ENCODE results near the gene FAM163B.

Gene FAM163B

DNA sequence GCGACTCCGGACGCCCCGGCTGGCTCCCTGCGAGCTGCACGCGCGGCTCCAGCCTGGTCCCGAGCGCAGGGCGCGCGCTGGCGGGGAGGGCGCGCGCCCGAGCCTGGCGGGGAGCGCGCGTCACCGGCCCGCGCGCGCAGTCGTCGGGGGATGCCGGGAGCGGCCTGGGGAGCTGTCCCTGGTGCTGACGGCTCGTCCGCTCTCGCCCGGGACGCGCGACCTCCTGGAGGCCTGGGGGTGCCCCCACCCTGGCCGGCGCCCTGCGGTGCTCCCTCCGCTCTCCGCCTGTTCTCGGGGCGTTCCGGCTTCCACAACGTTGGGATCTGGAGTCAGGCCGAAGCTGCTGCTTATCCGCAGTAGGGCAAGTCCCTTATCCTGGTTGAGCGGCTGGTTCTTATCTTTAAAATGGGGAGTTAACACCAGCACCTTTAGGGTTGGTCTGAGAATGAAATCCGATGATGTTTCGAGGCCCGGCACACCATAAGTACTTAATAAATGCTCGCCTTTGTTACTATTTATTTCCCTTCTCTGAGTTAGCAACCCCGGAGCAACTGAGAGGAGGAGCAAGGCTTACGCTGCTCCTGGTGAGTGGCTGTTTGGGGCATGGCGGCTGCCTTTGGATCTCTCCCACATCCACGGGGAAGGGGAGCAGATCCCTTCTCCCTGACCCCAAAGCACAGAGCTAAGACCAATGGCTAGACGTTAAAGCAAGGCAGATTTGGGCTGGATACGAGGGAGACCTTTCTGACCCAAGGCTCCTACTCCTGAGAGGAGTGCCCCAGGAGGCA lies at the start of gene FAM163B:
TSS of gene FAM163B (minus strand) at position 79 of the 788 bp plus-strand sequence. CDS start 29,166 bp downstream, outside the sequence.
- H2AFZ ChIP-seq (ENCODE audit: low read depth, low read length): no peak within 1 kb of the TSS
- H3K4me3 ChIP-seq (ENCODE audit: low read length): no peak within 1 kb of the TSS
- H3K36me3 ChIP-seq (ENCODE audit: insufficient read depth, low read length): no peaks in the 10 kb centered on the region
- H3K27me3 ChIP-seq (ENCODE audit: insufficient read depth, low read length): peaks cover 77% of the 10 kb centered on the region
- peaks cover 6% of the 10 kb centered on the region for H3K4me1 ChIP-seq (ENCODE audit: insufficient read depth, low read length)
- H3K9me3 ChIP-seq (ENCODE audit: low read length): peaks cover 2% of the 10 kb centered on the region

DNA sequence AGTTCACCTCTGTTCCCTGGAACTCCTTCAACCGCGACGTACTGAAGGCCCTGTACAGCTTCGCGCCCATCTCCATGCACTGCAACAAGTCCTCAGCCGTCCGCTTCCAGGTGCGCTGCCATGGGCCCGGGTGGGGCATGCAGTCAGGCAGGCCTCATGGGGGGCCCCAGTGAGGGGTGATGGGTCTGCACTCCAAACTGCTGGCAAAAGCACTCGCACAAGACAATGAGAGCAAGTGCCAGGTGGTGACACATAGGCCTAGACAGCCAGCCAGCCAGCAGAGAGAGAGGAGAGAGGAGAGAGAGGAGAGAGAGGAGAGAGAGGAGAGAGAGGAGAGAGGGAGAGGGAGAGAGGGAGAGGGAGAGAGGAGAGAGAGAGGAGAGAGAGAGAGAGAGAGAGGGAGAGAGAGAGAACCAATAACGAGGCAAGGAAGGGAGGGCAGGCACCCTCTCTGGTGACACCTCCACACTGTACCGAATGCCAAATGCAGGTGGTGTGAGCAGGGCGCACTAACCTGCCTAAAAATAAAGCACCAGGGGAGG lies 48.0 kb upstream of the FAM163B start:
- Histone ChIP-seq H3K9me3 (ENCODE audit: low read length) (no peaks in the 10 kb centered on the region), H3K4me1 (ENCODE audit: insufficient read depth, low read length) (peaks cover 11% of the 10 kb centered on the region), H3K27me3 (ENCODE audit: insufficient read depth, low read length) (peaks cover 51% of the 10 kb centered on the region), H2AFZ (ENCODE audit: low read depth, low read length) (no peak overlapping the region), H3K36me3 (ENCODE audit: insufficient read depth, low read length) (no peaks in the 10 kb centered on the region), H3K4me3 (ENCODE audit: low read length) (no peak overlapping the region)

DNA sequence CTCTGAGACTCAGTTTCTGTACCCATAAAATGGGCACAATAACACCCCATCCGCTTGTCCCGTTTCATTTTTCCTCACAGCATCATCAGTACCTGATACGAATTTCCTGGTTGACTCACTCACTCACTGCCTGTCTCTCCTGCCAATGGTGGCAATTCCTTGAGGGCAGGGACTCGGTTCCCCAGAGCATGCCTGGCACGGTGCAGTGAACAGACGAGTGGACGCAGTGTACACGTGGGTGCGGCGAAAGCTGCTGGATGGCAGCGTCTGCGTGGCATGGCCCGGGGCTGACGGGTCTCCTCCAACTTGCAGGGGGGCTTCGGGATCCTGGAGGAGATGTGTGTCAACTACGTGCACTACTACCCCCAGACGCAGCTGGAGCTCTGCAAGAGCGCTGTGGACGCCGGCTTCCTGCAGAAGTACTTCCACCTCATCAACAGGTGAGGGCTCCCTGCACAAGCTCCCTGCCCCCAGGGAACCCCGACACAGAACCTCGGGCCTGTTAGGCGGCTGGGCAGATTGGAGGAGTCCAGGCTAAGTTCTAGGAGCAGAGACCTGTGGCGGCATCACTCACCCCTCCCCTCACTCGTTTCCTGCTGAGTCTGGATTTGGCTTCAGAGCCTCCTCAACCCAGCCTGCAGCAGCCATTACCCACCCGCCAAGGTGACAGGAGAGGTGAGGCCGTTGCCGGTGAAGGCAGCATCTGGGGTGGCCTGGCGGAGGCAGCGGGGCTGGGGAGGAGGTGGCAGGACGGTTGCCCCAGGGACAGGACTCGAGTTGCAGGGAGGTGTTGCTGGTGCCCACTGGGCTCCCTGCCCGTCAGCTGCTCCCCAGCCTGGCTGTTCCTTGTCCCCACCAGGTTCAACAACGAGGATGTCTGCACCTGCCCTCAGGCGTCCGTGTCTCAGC lies 47.3 kb upstream of the FAM163B start:
- Histone ChIP-seq H3K4me3 (ENCODE audit: low read length) (no peak overlapping the region), H3K36me3 (ENCODE audit: insufficient read depth, low read length) (no peaks in the 10 kb centered on the region), H3K27me3 (ENCODE audit: insufficient read depth, low read length) (peaks cover 51% of the 10 kb centered on the region), H3K4me1 (ENCODE audit: insufficient read depth, low read length) (peaks cover 11% of the 10 kb centered on the region), H2AFZ (ENCODE audit: low read depth, low read length) (no peak overlapping the region), H3K9me3 (ENCODE audit: low read length) (no peaks in the 10 kb centered on the region)

DNA sequence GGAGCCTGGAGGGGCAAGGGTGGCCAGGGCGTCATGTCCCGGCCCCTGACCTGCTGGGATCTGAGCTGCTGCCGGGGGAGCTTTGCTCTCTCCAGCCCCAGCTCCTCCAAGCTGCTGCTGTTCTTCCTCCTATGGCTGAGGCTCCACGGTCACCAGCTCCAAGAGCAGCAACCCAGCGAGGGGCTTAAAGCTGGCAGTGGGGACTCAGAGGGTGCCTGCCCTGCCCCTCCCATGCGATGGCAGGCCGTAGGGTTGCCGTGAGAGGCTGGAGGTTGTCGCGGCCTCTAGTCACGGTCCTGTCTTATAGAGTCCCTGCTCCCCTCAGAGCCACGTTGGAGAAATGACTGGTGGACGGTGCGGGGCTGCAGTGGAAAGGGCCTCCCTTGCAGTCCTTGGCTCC lies 46.5 kb upstream of the FAM163B start:
- Histone ChIP-seq H3K4me1 (ENCODE audit: insufficient read depth, low read length) (peaks cover 11% of the 10 kb centered on the region), H3K36me3 (ENCODE audit: insufficient read depth, low read length) (no peaks in the 10 kb centered on the region), H3K9me3 (ENCODE audit: low read length) (no peaks in the 10 kb centered on the region), H3K27me3 (ENCODE audit: insufficient read depth, low read length) (peaks cover 55% of the 10 kb centered on the region), H2AFZ (ENCODE audit: low read depth, low read length) (no peak overlapping the region), H3K4me3 (ENCODE audit: low read length) (no peak overlapping the region)

DNA sequence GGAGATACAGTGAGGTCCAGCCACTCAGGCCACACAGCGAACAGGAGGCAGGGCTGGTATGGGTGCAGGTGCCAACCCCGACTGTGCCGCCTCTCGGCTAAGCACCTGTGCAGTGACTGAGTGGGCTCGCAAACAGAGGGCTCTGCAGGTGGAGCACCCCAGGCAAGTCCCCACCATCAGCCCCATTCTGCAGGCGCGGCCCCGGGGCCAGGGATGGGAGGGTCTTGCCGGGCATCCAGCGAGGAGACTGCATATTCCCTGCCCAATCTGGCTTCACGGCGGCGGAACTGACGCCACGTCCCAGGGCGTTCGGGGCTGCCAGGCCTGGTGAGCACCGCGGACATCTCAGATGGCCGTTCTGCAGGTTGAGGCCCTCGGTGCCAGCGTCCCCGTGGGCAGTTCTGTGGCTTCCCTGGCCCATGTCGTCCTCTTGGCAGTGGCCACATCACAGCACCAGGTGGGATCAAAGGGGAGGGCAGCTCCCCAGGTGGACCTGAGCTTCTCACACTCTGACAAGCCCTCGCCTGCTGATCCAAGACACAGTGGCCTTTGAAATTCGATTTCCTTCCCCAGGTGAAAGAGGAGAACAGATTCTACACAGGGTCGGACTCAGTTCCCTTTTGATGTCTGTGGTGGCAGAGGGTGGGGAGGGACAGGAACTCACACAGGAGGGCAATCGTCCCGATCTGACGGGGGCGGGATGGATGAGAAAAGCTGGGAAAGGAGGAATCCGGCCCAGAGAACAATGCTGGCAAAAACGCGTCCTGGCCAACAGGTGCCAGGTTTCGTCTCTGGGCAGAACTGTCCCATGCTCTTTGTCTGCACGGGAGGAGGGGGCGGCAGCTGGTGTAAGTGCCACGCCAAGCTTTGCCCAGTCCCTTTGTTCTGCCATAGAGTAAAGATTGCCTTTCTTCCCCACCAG lies 45.8 kb upstream of the FAM163B start:
- Histone ChIP-seq H3K4me3 (ENCODE audit: low read length) (no peak overlapping the region), H3K36me3 (ENCODE audit: insufficient read depth, low read length) (no peaks in the 10 kb centered on the region), H3K4me1 (ENCODE audit: insufficient read depth, low read length) (peaks cover 11% of the 10 kb centered on the region), H3K27me3 (ENCODE audit: insufficient read depth, low read length) (peaks cover 55% of the 10 kb centered on the region), H2AFZ (ENCODE audit: low read depth, low read length) (no peak overlapping the region), H3K9me3 (ENCODE audit: low read length) (no peaks in the 10 kb centered on the region)

DNA sequence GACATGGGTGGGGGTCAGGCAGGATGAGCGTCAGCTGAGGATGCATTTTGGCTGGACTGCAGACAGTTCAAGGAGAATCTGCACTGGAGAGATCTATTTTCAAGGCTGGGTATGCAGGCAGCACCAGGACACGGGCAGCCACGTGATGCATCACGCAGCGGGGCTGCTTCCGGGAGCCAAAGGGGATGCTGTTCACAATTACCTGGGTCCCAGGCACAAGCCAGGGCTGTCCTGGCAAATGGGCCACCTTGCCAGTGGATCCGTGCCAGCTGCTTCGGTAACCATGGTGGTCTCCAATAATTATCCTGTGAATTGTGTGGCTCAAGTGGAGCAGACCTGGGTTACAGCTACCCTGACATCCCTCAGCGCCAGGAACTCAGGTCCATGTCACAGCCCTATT lies 44.4 kb upstream of the FAM163B start:
- Histone ChIP-seq H3K36me3 (ENCODE audit: insufficient read depth, low read length) (no peaks in the 10 kb centered on the region), H3K9me3 (ENCODE audit: low read length) (no peaks in the 10 kb centered on the region), H3K4me1 (ENCODE audit: insufficient read depth, low read length) (peaks cover 9% of the 10 kb centered on the region), H2AFZ (ENCODE audit: low read depth, low read length) (no peak overlapping the region), H3K4me3 (ENCODE audit: low read length) (no peak overlapping the region), H3K27me3 (ENCODE audit: insufficient read depth, low read length) (peaks cover 41% of the 10 kb centered on the region)

DNA sequence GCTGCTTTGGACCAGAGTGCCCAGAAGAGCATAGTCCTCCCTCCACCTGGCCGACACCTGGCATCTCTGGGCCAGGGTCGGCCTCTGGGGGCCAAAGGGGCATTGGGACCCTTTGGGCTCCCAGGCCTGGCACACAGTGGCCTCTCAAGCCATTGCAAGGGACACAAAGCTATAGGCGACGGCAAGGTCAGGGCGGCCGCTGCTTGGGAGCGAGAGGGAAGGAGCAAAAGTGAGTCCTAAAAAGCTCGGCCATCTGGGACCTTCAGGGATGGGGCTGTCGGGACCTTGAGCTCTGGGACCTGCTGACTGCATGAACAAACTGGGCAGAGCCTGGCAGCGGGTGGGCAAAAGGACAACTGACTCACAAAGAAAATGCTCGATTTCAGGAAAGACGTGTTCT lies 40.8 kb upstream of the FAM163B start:
- Histone ChIP-seq H3K4me3 (ENCODE audit: low read length) (no peak overlapping the region), H3K27me3 (ENCODE audit: insufficient read depth, low read length) (peaks cover 6% of the 10 kb centered on the region), H3K9me3 (ENCODE audit: low read length) (no peaks in the 10 kb centered on the region), H3K36me3 (ENCODE audit: insufficient read depth, low read length) (no peaks in the 10 kb centered on the region), H3K4me1 (ENCODE audit: insufficient read depth, low read length) (no peaks in the 10 kb centered on the region), H2AFZ (ENCODE audit: low read depth, low read length) (no peak overlapping the region)

DNA sequence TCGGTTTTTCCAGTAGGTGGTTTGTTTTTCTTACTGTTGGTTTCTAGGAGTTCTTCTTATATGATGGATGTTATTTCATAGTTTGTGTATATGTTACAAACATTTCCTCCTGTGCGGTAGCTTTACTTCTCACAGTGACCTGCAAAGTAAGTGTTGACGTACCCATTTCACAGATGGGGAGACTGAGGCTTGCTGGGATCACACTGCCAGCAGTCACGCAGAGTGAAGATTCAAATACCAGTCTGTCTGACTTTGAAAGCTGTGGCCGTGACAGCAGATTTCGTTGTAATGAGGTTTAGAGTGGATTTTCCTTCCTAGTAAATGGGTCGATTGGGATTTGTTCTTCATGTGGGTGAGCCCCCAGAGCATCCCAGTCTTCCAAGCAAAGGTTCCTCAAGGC lies 40.0 kb upstream of the FAM163B start:
- peaks cover 10% of the 10 kb centered on the region for H3K27me3 ChIP-seq (ENCODE audit: insufficient read depth, low read length)
- no peaks in the 10 kb centered on the region for H3K9me3 ChIP-seq (ENCODE audit: low read length)
- H3K4me1 ChIP-seq (ENCODE audit: insufficient read depth, low read length): no peaks in the 10 kb centered on the region
- no peak overlapping the region for H3K4me3 ChIP-seq (ENCODE audit: low read length)
- no peak overlapping the region for H2AFZ ChIP-seq (ENCODE audit: low read depth, low read length)
- no peaks in the 10 kb centered on the region for H3K36me3 ChIP-seq (ENCODE audit: insufficient read depth, low read length)

DNA sequence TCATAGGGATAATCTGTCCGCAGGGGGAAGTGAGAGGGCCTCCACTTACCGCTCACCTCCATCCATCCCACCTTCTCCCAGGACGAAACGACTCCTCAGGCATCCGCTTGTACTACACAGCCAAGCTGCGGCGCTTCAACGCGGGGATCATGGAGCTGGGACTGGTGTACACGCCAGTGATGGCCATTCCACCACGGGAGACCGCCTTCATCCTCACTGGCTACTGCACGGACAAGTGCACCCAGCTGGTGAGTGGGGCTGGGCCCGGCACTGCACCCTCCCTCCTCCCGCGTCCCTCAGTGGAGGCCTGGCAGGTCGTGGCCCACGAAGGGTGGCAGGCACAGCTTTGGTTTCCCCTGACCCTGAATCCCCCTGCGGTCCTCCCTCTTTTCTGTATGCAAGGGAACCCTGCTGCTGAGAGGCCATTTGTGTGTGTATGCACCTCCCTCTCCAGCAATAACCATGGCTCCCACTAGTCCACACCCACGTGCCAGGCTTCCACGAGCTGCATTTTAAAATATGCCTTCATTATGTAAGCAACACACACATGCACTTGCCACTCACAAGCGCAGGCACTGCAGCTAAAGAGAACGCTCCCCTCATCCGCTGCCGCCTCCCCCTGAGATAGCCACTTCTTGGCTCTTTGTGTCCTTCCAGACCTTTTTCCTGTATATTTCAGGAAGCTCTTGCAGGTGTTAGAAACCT lies 38.7 kb upstream of the FAM163B start:
- H3K36me3 ChIP-seq (ENCODE audit: insufficient read depth, low read length): no peaks in the 10 kb centered on the region
- no peak overlapping the region for H3K4me3 ChIP-seq (ENCODE audit: low read length)
- H2AFZ ChIP-seq (ENCODE audit: low read depth, low read length): no peak overlapping the region
- H3K9me3 ChIP-seq (ENCODE audit: low read length): no peaks in the 10 kb centered on the region
- H3K4me1 ChIP-seq (ENCODE audit: insufficient read depth, low read length): no peaks in the 10 kb centered on the region
- peaks cover 12% of the 10 kb centered on the region for H3K27me3 ChIP-seq (ENCODE audit: insufficient read depth, low read length)

DNA sequence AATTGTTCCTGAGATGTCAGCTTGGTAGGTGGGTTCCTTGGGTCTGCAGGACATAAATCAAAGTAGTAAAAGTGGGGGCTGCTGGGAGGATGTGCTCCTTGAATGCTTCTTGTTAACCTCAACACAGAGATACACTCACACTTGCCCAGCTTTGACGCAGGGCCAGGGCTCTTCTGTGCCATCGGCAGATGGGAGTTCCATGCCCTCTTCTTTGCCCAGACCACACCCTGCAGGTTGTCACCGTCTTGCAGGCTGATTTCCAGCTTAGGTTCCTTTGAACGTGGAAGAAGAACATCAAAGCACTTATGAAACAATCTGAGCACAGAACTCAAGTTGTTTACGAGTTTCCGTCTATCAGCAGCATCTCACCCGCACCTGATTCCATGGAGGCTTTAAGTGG lies 38.0 kb upstream of the FAM163B start:
- Histone ChIP-seq H3K27me3 (ENCODE audit: insufficient read depth, low read length) (peaks cover 12% of the 10 kb centered on the region), H3K9me3 (ENCODE audit: low read length) (no peaks in the 10 kb centered on the region), H3K4me1 (ENCODE audit: insufficient read depth, low read length) (no peaks in the 10 kb centered on the region), H3K36me3 (ENCODE audit: insufficient read depth, low read length) (no peaks in the 10 kb centered on the region), H3K4me3 (ENCODE audit: low read length) (no peak overlapping the region), H2AFZ (ENCODE audit: low read depth, low read length) (no peak overlapping the region)

DNA sequence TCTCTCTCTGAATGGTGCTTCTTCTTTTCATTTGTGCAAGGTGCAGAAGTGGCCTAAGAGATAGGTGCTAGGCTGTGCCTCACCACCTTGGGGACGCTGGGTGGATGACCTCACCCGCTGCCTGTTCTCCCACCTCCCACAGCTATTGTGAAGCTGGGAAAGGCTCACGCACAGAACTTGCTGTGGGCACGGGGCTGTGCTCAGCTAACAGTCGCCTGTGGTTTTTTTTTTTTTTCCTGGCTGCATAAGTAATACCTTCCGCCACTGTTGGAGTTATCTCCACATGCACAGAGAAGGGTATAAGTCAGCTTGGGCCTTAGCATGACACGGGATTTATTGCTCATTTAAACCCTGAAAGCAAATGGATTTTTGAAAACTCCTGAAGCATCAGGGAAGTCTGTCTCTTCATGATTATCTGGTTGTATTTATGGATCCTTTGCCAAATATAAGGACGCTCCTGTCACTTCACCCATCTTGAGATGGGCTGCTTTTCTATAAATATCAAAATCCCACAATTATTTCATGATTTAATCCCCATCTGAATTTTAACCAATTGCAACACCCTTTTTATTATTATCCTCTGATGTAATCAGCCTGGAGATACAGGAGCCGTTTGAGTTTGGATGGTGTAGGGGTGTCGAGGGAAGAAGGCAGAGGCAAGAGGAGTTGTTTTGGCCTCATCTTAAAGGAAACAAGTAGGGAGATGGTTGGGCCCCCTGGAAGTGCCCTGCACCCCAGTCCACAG lies 36.0 kb upstream of the FAM163B start:
- Histone ChIP-seq H3K9me3 (ENCODE audit: low read length) (no peaks in the 10 kb centered on the region), H3K4me1 (ENCODE audit: insufficient read depth, low read length) (no peaks in the 10 kb centered on the region), H2AFZ (ENCODE audit: low read depth, low read length) (no peak overlapping the region), H3K27me3 (ENCODE audit: insufficient read depth, low read length) (peaks cover 13% of the 10 kb centered on the region), H3K4me3 (ENCODE audit: low read length) (no peak overlapping the region), H3K36me3 (ENCODE audit: insufficient read depth, low read length) (no peaks in the 10 kb centered on the region)

Measured in neuron (in vitro differentiated cells).